Ascending aorta (tissue), 2 donors: Measurements from ENCODE around the gene OR2AT4. TPM values are rescaled to one million over a fixed set of nuclear protein-coding genes. Genes with fewer than 3 reads are reported as not detected.

Source experiments
- DNase-seq, 2 donors: peaks; one replicate each; pipeline ENCODE4 v3.0.0-alpha.2; 2019; ENCODE audit warnings: low spot score in 2 of 2
- H3K27ac ChIP-seq, 2 donors: fragments of 200-600 bp; sonication (generic); one replicate each; pipeline ENCODE4 v1.5.1; 2016 to 2017; ENCODE audit warnings: mild to moderate bottlenecking in 1 of 2
- H3K27me3 ChIP-seq: fragments of 200-600 bp; sonication (generic); one replicate; pipeline ENCODE4 v1.5.1; 2017
- H3K36me3 ChIP-seq, 2 donors: fragments of 200-600 bp; sonication (generic); one replicate each; pipeline ENCODE4 v1.5.1; 2016
- H3K4me1 ChIP-seq, 2 donors: fragments of 200-600 bp; sonication (generic); one replicate each; pipeline ENCODE4 v1.5.1; 2016 to 2017; ENCODE audit warnings: mild to moderate bottlenecking in 1 of 2
- H3K4me3 ChIP-seq, 2 donors: fragments of 200-600 bp; sonication (generic); one replicate each; pipeline ENCODE4 v1.5.1; 2016 to 2017; ENCODE audit warnings: mild to moderate bottlenecking in 1 of 2
- H3K9me3 ChIP-seq, 2 donors: fragments of 200-600 bp; sonication (generic); one replicate each; pipeline ENCODE4 v1.5.1; 2016
- CTCF ChIP-seq, 3 experiments: fragments of 200-600 bp in 2 of 3; fragments of 450-650 bp in 1 of 3; sonication (generic) in 2 of 3; IDR thresholded peaks; one replicate each; pipeline ENCODE4 v1.5.1; 2016 to 2019; ENCODE audit warnings: antibody characterized with exemption in 3 of 3, mild to moderate bottlenecking in 1 of 3, moderate library complexity in 1 of 3
- intact Hi-C: fragments of 100-400 bp; cut with DNase I; formaldehyde crosslinking; loops from one replicate; pipeline ENCODE4 v1.15.1; 2023
- total RNA-seq: library from RNA; depleted of rRNA; stranded (reverse); fragments of >200 nt; gene quantifications from one replicate; pipeline ENCODE4 v1.1.0, GENCODE V29; 2016

Gene OR2AT4
- total RNA-seq, 1 donor from 2014 or later: not detected

- peaks cover 0 to 11% of the 10 kb centered on the region in 2 donors for H3K9me3 ChIP-seq
- TF ChIP-seq CTCF (IDR thresholded peaks at IDR 0.05): no peak
- no peak overlapping the region for H3K4me3 ChIP-seq
- no peak for DNase-seq
- no peaks in the 10 kb centered on the region for H3K27me3 ChIP-seq
- intact Hi-C loops: no loop called here
- H3K4me1 ChIP-seq: no peaks in the 10 kb centered on the region
- no peak overlapping the region for H3K27ac ChIP-seq
- no peaks in the 10 kb centered on the region for H3K36me3 ChIP-seq
Measured at GRCh38 chr11:75087319-75088305, 9.1 kb downstream of the OR2AT4 start.

- intact Hi-C loops: no loop called here
- no peak for DNase-seq
- Histone ChIP-seq H3K4me3 (no peak overlapping the region), H3K27ac (no peak overlapping the region), H3K9me3 (no peaks in the 10 kb centered on the region), H3K27me3 (no peaks in the 10 kb centered on the region), H3K4me1 (no peaks in the 10 kb centered on the region), H3K36me3 (no peaks in the 10 kb centered on the region)
- TF ChIP-seq CTCF (IDR thresholded peaks at IDR 0.05): no peak
Measured at GRCh38 chr11:75084883-75085282, 11.8 kb downstream of the OR2AT4 start.

GRCh38 chr11:75083217-75083605 lies 13.5 kb downstream of the OR2AT4 start:
- no peak overlapping the region for H3K4me3 ChIP-seq
- H3K4me1 ChIP-seq: no peaks in the 10 kb centered on the region
- DNase-seq: no peak
- no peaks in the 10 kb centered on the region for H3K9me3 ChIP-seq
- no peaks in the 10 kb centered on the region for H3K36me3 ChIP-seq
- intact Hi-C loops: no loop called here
- H3K27ac ChIP-seq: no peak overlapping the region
- H3K27me3 ChIP-seq: no peaks in the 10 kb centered on the region
- TF ChIP-seq CTCF (IDR thresholded peaks at IDR 0.05): no peak

GRCh38 chr11:75082601-75083216 lies 14.0 kb downstream of the OR2AT4 start:
- TF ChIP-seq CTCF (IDR thresholded peaks at IDR 0.05): no peak
- Histone ChIP-seq H3K36me3 (no peaks in the 10 kb centered on the region), H3K9me3 (no peaks in the 10 kb centered on the region), H3K27ac (no peak overlapping the region), H3K27me3 (no peaks in the 10 kb centered on the region), H3K4me1 (no peaks in the 10 kb centered on the region), H3K4me3 (no peak overlapping the region)
- intact Hi-C loops: no loop called here
- no peak for DNase-seq

GRCh38 chr11:75079546-75079945 lies 17.1 kb downstream of the OR2AT4 start:
- H3K27me3 ChIP-seq: no peaks in the 10 kb centered on the region
- intact Hi-C loops: no loop called here
- H3K4me1 ChIP-seq: no peaks in the 10 kb centered on the region
- H3K27ac ChIP-seq: no peak overlapping the region
- DNase-seq: no peak
- H3K9me3 ChIP-seq: no peaks in the 10 kb centered on the region
- no peak overlapping the region for H3K4me3 ChIP-seq
- TF ChIP-seq CTCF (IDR thresholded peaks at IDR 0.05): no peak
- H3K36me3 ChIP-seq: no peaks in the 10 kb centered on the region
